GM12874 (cell line): Measurements from ENCODE around the gene SLC24A3.

Experiments used
- CTCF ChIP-seq: IDR thresholded peaks from 2 replicates; pipeline ENCODE4 v1.5.1; 2011; ENCODE audit warnings: low read depth, mild to moderate bottlenecking, control low read depth, low read length, moderate library complexity; ENCODE audit not compliant: insufficient read depth

The SLC24A3 gene

GRCh38 chr20:19244291-19244690, 31.8 kb downstream of the SLC24A3 start:
- no peak for TF ChIP-seq CTCF

GRCh38 chr20:19249106-19249879, 36.9 kb downstream of the SLC24A3 start:
- no peak for TF ChIP-seq CTCF

GRCh38 chr20:19250346-19250745, 37.9 kb downstream of the SLC24A3 start:
- TF ChIP-seq CTCF, result no peak

- TF ChIP-seq CTCF, result no peak
Observed at GRCh38 chr20:19251506-19251905, 39.1 kb downstream of the SLC24A3 start.

GRCh38 chr20:19251958-19252357, 39.5 kb downstream of the SLC24A3 start:
- no peak for TF ChIP-seq CTCF

GRCh38 chr20:19252451-19253120, 40.1 kb downstream of the SLC24A3 start:
- TF ChIP-seq CTCF, result no peak

- no peak for TF ChIP-seq CTCF
Observed at GRCh38 chr20:19253316-19253715, 40.9 kb downstream of the SLC24A3 start.
